ENCODE results near the gene CARMIL1. TPM values are rescaled to one million over a fixed set of nuclear protein-coding genes. Genes with fewer than 3 reads are reported as not detected.

CARMIL1 gene
- total and polyA plus RNA-seq, 11 donors = 2.4 to 9.1 (median 5.3) TPM

DNA sequence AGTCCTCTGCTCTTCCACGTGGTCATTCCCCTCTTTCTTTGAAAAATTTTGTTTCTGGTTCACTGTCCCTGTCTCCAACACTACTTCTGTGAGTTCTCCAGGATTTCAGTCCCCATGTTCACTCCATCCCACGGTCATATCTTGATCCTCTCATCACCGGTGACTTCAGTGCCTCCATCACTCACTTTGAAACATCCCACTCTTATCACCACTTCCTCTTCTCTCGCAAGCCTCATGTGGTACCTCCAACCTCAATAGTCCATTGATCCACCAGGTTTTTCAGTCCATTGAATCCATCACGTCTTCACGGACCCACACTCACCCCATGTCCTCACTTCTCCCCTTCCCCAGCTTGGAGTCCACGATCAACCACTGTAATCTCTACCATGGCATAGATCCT lies 64.8 kb downstream of the CARMIL1 start:
- Histone ChIP-seq H3K27me3 (no peaks in the 10 kb centered on the region), H3K9me3 (no peaks in the 10 kb centered on the region), H3K36me3 (no peaks in the 10 kb centered on the region), H3K4me1 (peaks cover 0 to 21% (median 0%) of the 10 kb centered on the region in 12 donors), H3K4me3 (no peak overlapping the region), H3K27ac (no peak overlapping the region)
- DNase-seq = no peak
- TF ChIP-seq POLR2A (IDR thresholded peaks at IDR 0.05) (no peak), CTCF (IDR thresholded peaks at IDR 0.05) (no peak)
- intact Hi-C loops (cut with DNase I) = no loop called here
- ATAC-seq = no peak
- 85 to 89% (median 87%) methylated on average over 7 of the region's 7 CpGs for WGBS, 4 donors

GRCh38 chr6:25344827-25345226 lies 65.7 kb downstream of the CARMIL1 start:
- no peak for TF ChIP-seq CTCF (IDR thresholded peaks at IDR 0.05)
- no peak for TF ChIP-seq POLR2A (IDR thresholded peaks at IDR 0.05)
- no peak for ATAC-seq
- no peak for DNase-seq
- no peak overlapping the region for H3K4me3 ChIP-seq
- no peaks in the 10 kb centered on the region for H3K9me3 ChIP-seq
- 85 to 90% (median 87%) methylated on average over 5 of the region's 5 CpGs for WGBS, 4 donors
- H3K27ac ChIP-seq = no peak overlapping the region
- H3K27me3 ChIP-seq = no peaks in the 10 kb centered on the region
- intact Hi-C loops (cut with DNase I) = no loop called here
- H3K36me3 ChIP-seq = no peaks in the 10 kb centered on the region
- H3K4me1 ChIP-seq = peaks cover 0 to 19% (median 0%) of the 10 kb centered on the region in 12 donors

DNA sequence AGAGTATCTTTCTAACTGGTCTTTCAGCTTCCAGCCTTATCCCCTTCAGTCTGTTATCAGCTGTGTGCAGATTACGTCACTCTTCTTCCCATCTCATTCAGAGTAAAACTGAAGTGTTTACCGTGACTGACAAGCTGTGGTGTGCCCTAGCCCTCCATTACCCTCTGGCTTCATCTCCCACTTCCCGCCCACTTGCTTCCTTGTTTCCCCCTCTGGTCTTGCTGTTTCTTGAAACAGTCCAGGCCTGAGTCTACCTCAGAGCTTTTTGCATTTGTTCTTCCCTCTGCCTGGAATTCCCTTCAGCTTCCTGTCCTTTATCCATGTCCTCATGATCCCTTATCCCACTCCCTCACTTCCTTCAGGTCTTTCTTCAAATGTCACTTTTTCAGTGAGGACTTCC lies 66.9 kb downstream of the CARMIL1 start:
- 59 to 67% (median 63%) methylated on average over 3 of the region's 3 CpGs for WGBS, 4 donors
- DNase-seq = no peak
- no peaks in the 10 kb centered on the region for H3K9me3 ChIP-seq
- no peak for TF ChIP-seq POLR2A (IDR thresholded peaks at IDR 0.05)
- TF ChIP-seq CTCF (IDR thresholded peaks at IDR 0.05) = no peak
- no peaks in the 10 kb centered on the region for H3K27me3 ChIP-seq
- intact Hi-C loops (cut with DNase I) = no loop called here
- no peak overlapping the region for H3K27ac ChIP-seq
- peak in 1 of 4 donors; percentile 9 for ATAC-seq
- no peak overlapping the region for H3K4me3 ChIP-seq
- H3K4me1 ChIP-seq = peaks cover 0 to 18% (median 0%) of the 10 kb centered on the region in 12 donors
- no peaks in the 10 kb centered on the region for H3K36me3 ChIP-seq

DNA sequence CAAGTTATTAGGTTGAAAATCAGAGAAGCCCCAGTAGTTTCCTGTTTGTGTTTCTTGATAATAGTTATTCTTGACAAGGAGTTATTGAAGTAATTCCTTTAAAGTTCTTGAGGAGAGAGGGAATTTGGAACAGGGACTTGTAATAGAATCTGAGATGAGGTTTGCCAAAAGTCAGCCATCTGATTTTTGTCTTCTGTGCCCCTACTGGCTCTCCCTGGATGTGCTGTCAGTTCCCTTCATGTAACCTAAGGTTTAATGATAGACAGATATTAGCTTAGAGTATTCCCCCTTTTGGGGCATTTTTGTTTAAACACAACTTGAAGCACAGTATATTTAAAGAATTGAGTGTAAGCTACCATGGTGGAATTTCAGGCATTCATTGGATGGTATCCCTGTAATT lies 71.4 kb downstream of the CARMIL1 start:
- no peak overlapping the region for H3K4me3 ChIP-seq
- H3K9me3 ChIP-seq = no peaks in the 10 kb centered on the region
- TF ChIP-seq POLR2A (IDR thresholded peaks at IDR 0.05) = no peak
- TF ChIP-seq CTCF (IDR thresholded peaks at IDR 0.05) = no peak
- ATAC-seq = no peak
- intact Hi-C loops (cut with DNase I) = no loop called here
- no peak for DNase-seq
- H3K27ac ChIP-seq = no peak overlapping the region
- H3K27me3 ChIP-seq = no peaks in the 10 kb centered on the region
- H3K4me1 ChIP-seq = peaks cover 0 to 37% (median 0%) of the 10 kb centered on the region in 12 donors
- H3K36me3 ChIP-seq = no peaks in the 10 kb centered on the region

All from heart left ventricle (tissue), 16 donors.